GM13976 (cell line): ENCODE results near the gene CDC20B.
"Not testable (repeated sequence)": the region's sequence is repeated elsewhere in the genome, so short reads cannot be mapped to it uniquely, and the experiment has no call there.

Experiments used
- DNase-seq: peaks from one replicate; pipeline ENCODE4 v3.0.0; 2012; ENCODE audit warnings: low spot score
- CTCF ChIP-seq: IDR thresholded peaks from 2 replicates; pipeline ENCODE4 v1.5.1; 2012; ENCODE audit warnings: borderline replicate concordance, mild to moderate bottlenecking; ENCODE audit not compliant: insufficient read depth; ENCODE audit errors: extremely low read depth, missing control alignments, control extremely low read depth
- in situ Hi-C: fragments of 300-500 bp; cut with MboI; formaldehyde crosslinking; loops from one replicate; pipeline ENCODE4 v1.12.0; 2022; ENCODE audit warnings: low sequenced_read_pairs, mixed read lengths, inconsistent platforms; ENCODE audit not compliant: unreplicated experiment

The CDC20B gene

DNA sequence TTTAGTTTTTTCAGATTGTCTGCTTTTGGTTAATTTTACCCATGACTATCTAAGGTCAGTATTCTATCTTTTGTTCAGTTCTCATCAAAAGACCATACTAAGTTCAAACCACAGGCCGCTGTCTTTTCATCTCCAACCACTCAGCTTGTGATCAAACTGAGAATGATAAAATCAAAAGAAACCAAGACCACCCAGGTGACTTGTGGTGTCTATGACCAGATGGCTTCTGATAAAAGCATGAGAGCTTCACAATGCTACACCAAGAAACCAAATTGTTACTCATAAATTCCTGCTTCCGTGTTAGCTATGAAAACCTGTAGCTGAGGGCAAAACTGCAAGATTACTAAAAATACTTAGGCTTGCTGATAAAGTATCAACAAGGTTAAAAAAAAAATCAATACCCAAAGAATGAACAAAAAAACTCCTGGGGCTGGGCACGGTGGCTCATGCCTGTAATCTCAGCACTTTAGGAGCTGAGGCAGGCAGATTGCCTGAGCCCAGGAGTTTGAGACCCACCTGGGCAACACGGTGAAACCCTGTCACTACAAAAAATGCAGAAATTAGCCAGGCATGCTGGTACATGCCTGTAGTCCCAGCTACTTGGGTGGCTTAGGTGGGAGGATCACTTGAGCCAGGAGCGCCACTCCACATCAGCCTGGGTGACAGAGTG, 38.8 kb downstream of the CDC20B start:
- in situ Hi-C loops: no loop called here
- TF ChIP-seq CTCF: no peak
- DNase-seq: no peak

DNA sequence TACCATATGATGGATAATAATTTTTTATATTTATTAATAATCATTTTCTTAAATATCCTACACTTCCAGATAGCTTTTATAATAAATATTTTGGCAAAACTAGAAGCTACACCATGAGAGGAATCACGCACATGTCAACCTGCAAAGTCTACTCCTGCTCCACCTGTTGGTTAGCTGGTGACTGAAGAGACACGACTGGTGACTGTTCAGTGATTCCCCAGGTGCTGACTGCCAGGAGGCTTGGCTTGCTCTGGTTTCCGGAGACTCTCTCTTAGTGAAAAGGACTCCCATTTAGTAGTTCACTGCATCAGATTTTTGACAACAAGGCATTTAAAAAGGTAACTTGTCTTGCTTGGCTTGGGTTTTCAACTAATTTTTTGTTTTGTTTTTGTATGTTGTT, 49.6 kb downstream of the CDC20B start:
- no peak for DNase-seq
- TF ChIP-seq CTCF: no peak
- in situ Hi-C loops: no loop called here

DNA sequence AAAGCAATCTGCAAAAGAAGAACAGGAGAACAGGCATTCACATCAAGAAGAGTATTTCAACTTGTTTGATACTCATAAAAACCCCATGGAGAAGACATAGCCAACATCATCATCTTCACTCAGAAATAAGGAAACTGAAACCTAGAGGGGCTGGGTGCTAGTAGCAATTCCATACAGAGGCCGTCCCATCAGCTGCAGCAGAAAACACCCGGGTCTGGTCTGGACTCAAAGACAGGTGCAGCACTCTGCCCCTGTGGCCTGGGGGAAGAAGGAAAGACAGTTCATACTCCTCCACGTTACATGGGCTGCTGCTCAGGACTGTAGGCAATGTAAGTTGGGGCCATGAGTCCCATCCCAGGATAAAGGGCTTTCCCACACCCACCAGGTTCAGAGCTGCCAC, 58.9 kb downstream of the CDC20B start:
- in situ Hi-C loops: no loop called here
- no peak for TF ChIP-seq CTCF

DNA sequence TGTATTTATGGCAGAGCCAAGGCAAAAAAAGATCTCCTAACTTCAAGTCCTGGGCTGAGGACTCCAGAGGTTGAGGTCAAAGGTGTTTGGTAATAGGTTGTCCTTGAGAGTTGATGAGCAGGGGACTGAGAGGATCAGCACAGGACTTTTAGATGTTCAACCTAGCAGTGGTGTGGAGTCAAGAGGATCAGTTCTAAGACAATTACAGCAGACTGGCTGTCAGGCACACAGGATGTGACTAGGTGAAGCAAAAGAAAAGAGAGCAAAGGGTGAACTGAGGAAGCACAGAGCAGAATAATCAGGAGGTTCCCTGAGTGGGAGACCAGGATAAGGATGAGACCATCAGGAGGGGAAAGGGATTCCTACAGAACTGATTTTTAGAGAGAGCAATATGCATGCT, 59.6 kb downstream of the CDC20B start:
- in situ Hi-C loops: no loop called here
- no peak for DNase-seq
- TF ChIP-seq CTCF: no peak

More for the DNA sequence above, 58.9 kb downstream of the CDC20B start:
- DNase-seq: no peak

- no peak for DNase-seq
- in situ Hi-C loops: no loop called here
- TF ChIP-seq CTCF: no peak
Observed at GRCh38 chr5:55110217-55110616, 62.8 kb downstream of the CDC20B start.

DNA sequence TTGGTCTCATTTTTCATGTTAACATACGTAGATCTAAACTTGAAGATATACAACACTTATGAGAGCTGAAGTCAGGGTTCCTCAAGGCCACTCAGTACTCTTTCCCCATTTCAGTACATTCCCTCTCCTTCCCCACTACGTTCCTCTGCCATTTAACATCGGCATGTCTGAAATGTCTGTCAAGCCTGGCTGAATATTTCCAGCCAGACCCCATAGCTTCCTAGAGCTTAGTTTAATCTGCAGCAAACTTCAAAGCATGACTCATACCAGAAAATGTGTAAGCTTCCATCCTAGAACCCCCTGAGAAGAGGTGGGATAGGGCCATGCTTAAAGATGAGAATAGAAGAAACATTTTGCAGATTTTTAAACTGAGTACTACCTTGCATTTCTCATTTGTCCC, 64.3 kb downstream of the CDC20B start:
- no peak for TF ChIP-seq CTCF
- DNase-seq: no peak
- in situ Hi-C loops: no loop called here

GRCh38 chr5:55105976-55106375, 67.0 kb downstream of the CDC20B start:
- in situ Hi-C loops, DNase-seq: not testable (repeated sequence)
